ENCODE results near the gene ITSN1. TPM values are rescaled to one million over a fixed set of nuclear protein-coding genes. Genes with fewer than 3 reads are reported as not detected.
A peak's percentile ranks its signal among the peaks of the same experiment; 100 is the strongest.

Gene ITSN1
- total RNA-seq, 1 experiment from 2014 or later = 88.5 TPM

- H3K36me3 Mint-ChIP-seq (ENCODE audit: insufficient read depth, unreplicated experiment) = peaks cover 30% of the 10 kb centered on the region
- peaks cover 32% of the 10 kb centered on the region for H3K4me1 Mint-ChIP-seq (ENCODE audit: low read depth, unreplicated experiment)
- TF ChIP-seq CTCF (IDR thresholded peaks at IDR 0.05; ENCODE audit: insufficient read depth in 1 of 2, low read depth in 1 of 2, low read length in 1 of 2, severe bottlenecking in 1 of 2, unreplicated experiment in 1 of 2) = no peak
- ChIA-PET CTCF (no interaction called here), POLR2A (no interaction called here)
- H3K4me3 Mint-ChIP-seq (ENCODE audit: unreplicated experiment) = no peak overlapping the region
- no peak overlapping the region for H3K27ac Mint-ChIP-seq (ENCODE audit: unreplicated experiment)
- no peaks in the 10 kb centered on the region for H3K9me3 Mint-ChIP-seq (ENCODE audit: unreplicated experiment)
- BruUV-seq (replicated peaks) = no TSS peak
- intact Hi-C loops (cut with micrococcal nuclease; ENCODE audit: unreplicated experiment) = no loop called here
- no peaks in the 10 kb centered on the region for H3K27me3 Mint-ChIP-seq (ENCODE audit: insufficient read depth, unreplicated experiment)
- H3K36me3 ChIP-seq (ENCODE audit: control insufficient read depth, insufficient read depth, low read length) = no peaks in the 10 kb centered on the region; the same call in 1 of the 2 replicates
- H3K4me1 ChIP-seq = peaks cover 38% of the 10 kb centered on the region
- H3K27me3 ChIP-seq (replicated peaks; ENCODE audit: control insufficient read depth, insufficient read depth, low read length) = no peaks in the 10 kb centered on the region
- no peak overlapping the region for H3K4me3 ChIP-seq (ENCODE audit: low read depth, low read length)
- no peaks in the 10 kb centered on the region for H3K9me3 ChIP-seq
- no peak for DNase-seq
Observed at GRCh38 chr21:33661146-33661545, 18.8 kb downstream of the ITSN1 start.

GRCh38 chr21:33662046-33662445 lies 19.7 kb downstream of the ITSN1 start:
- intact Hi-C loops (cut with micrococcal nuclease; ENCODE audit: unreplicated experiment) = no loop called here
- DNase-seq = no peak
- CTCF ChIA-PET = no interaction called here
- H3K4me3 Mint-ChIP-seq (ENCODE audit: unreplicated experiment) = no peak overlapping the region
- Histone ChIP-seq H3K36me3 (ENCODE audit: control insufficient read depth, insufficient read depth, low read length) (no peaks in the 10 kb centered on the region; the same call in 1 of the 2 replicates), H3K9me3 (no peaks in the 10 kb centered on the region), H3K4me3 (ENCODE audit: low read depth, low read length) (no peak overlapping the region), H3K27me3 (replicated peaks; ENCODE audit: control insufficient read depth, insufficient read depth, low read length) (no peaks in the 10 kb centered on the region), H3K4me1 (peaks cover 29% of the 10 kb centered on the region)
- peaks cover 27% of the 10 kb centered on the region for H3K36me3 Mint-ChIP-seq (ENCODE audit: insufficient read depth, unreplicated experiment)
- no peaks in the 10 kb centered on the region for H3K9me3 Mint-ChIP-seq (ENCODE audit: unreplicated experiment)
- POLR2A ChIA-PET = no interaction called here
- H3K27me3 Mint-ChIP-seq (ENCODE audit: insufficient read depth, unreplicated experiment) = no peaks in the 10 kb centered on the region
- H3K27ac Mint-ChIP-seq (ENCODE audit: unreplicated experiment) = peak overlapping the region; percentile 29
- peaks cover 28% of the 10 kb centered on the region for H3K4me1 Mint-ChIP-seq (ENCODE audit: low read depth, unreplicated experiment)
- no TSS peak for BruUV-seq (replicated peaks)
- no peak for TF ChIP-seq CTCF (IDR thresholded peaks at IDR 0.05; ENCODE audit: insufficient read depth in 1 of 2, low read depth in 1 of 2, low read length in 1 of 2, severe bottlenecking in 1 of 2, unreplicated experiment in 1 of 2)

GRCh38 chr21:33663241-33663640 lies 20.9 kb downstream of the ITSN1 start:
- no peak for TF ChIP-seq CTCF (IDR thresholded peaks at IDR 0.05; ENCODE audit: insufficient read depth in 1 of 2, low read depth in 1 of 2, low read length in 1 of 2, severe bottlenecking in 1 of 2, unreplicated experiment in 1 of 2)
- H3K4me3 Mint-ChIP-seq (ENCODE audit: unreplicated experiment) = no peak overlapping the region
- POLR2A ChIA-PET = no interaction called here
- BruUV-seq (replicated peaks) = no TSS peak
- H3K27me3 ChIP-seq (replicated peaks; ENCODE audit: control insufficient read depth, insufficient read depth, low read length) = no peaks in the 10 kb centered on the region
- CTCF ChIA-PET = no interaction called here
- H3K27ac Mint-ChIP-seq (ENCODE audit: unreplicated experiment) = no peak overlapping the region
- no peaks in the 10 kb centered on the region for H3K27me3 Mint-ChIP-seq (ENCODE audit: insufficient read depth, unreplicated experiment)
- no peaks in the 10 kb centered on the region; the same call in 1 of the 2 replicates for H3K36me3 ChIP-seq (ENCODE audit: control insufficient read depth, insufficient read depth, low read length)
- no peak overlapping the region for H3K4me3 ChIP-seq (ENCODE audit: low read depth, low read length)
- no peaks in the 10 kb centered on the region for H3K9me3 ChIP-seq
- H3K4me1 ChIP-seq = peaks cover 17% of the 10 kb centered on the region
- no peak for DNase-seq
- intact Hi-C loops (cut with micrococcal nuclease; ENCODE audit: unreplicated experiment) = no loop called here
- no peaks in the 10 kb centered on the region for H3K9me3 Mint-ChIP-seq (ENCODE audit: unreplicated experiment)
- peaks cover 21% of the 10 kb centered on the region for H3K36me3 Mint-ChIP-seq (ENCODE audit: insufficient read depth, unreplicated experiment)
- peaks cover 21% of the 10 kb centered on the region for H3K4me1 Mint-ChIP-seq (ENCODE audit: low read depth, unreplicated experiment)

Data from Caco-2 (cell line).